Measurements from ENCODE around the gene UBC. TPM values are rescaled to one million over a fixed set of nuclear protein-coding genes. Genes with fewer than 3 reads are reported as not detected.

Gene UBC
- total and polyA plus RNA-seq, 11 donors: 811 to 2,185 (median 1,239) TPM

- DNase-seq (peak in 1 of 5 donors; percentile 15), ATAC-seq (no peak)
- Histone ChIP-seq H3K4me3 (no peak overlapping the region), H3K27me3 (no peaks in the 10 kb centered on the region), H3K27ac (peak overlapping the region in 1 of 12 donors; percentile 52), H3K36me3 (peaks cover 0 to 65% (median 34%) of the 10 kb centered on the region in 9 donors), H3K4me1 (peaks cover 0 to 14% (median 1%) of the 10 kb centered on the region in 12 donors), H3K9me3 (no peaks in the 10 kb centered on the region)
- TF ChIP-seq, protein P1, sequence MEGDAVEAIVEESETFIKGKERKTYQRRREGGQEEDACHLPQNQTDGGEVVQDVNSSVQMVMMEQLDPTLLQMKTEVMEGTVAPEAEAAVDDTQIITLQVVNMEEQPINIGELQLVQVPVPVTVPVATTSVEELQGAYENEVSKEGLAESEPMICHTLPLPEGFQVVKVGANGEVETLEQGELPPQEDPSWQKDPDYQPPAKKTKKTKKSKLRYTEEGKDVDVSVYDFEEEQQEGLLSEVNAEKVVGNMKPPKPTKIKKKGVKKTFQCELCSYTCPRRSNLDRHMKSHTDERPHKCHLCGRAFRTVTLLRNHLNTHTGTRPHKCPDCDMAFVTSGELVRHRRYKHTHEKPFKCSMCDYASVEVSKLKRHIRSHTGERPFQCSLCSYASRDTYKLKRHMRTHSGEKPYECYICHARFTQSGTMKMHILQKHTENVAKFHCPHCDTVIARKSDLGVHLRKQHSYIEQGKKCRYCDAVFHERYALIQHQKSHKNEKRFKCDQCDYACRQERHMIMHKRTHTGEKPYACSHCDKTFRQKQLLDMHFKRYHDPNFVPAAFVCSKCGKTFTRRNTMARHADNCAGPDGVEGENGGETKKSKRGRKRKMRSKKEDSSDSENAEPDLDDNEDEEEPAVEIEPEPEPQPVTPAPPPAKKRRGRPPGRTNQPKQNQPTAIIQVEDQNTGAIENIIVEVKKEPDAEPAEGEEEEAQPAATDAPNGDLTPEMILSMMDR (IDR thresholded peaks at IDR 0.05): no peak
- no peak for TF ChIP-seq POLR2A (IDR thresholded peaks at IDR 0.05)
- intact Hi-C loops (cut with DNase I): no loop called here
- 89 to 98% (median 90%) methylated on average over 8 to 11 of the region's 11 CpGs for WGBS, 4 donors
Observed at GRCh38 chr12:124947013-124947412, 32.6 kb upstream of the UBC start.

DNA sequence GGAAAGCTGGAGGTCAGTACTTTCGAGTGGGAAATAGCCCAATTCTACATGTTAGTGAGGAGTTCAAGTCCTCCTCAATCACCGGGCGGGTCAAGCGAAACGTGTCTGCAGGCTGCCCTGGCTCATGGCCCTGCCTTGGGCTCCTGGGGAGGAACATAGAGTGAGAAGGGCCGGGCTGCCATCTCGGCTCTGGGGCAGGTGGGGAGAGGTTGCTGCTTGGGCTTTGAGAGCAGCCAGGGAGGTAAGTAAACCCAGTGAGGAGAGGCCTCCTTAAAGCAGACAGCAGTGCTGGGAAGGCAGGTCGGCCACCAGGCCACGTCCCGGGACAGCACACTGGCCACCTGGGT lies 32.0 kb upstream of the UBC start:
- no peaks in the 10 kb centered on the region for H3K27me3 ChIP-seq
- TF ChIP-seq, protein P1 (IDR thresholded peaks at IDR 0.05): no peak
- no peak for TF ChIP-seq POLR2A (IDR thresholded peaks at IDR 0.05)
- ATAC-seq (no peak), DNase-seq (peak in 1 of 5 donors; percentile 12)
- peaks cover 0 to 14% (median 2%) of the 10 kb centered on the region in 12 donors for H3K4me1 ChIP-seq
- intact Hi-C loops (cut with DNase I): no loop called here
- no peaks in the 10 kb centered on the region for H3K9me3 ChIP-seq
- H3K36me3 ChIP-seq: peaks cover 0 to 60% (median 28%) of the 10 kb centered on the region in 9 donors
- no peak overlapping the region for H3K4me3 ChIP-seq
- no peak overlapping the region for H3K27ac ChIP-seq
- 87 to 92% (median 91%) methylated on average over 6 to 10 of the region's 10 CpGs for WGBS, 4 donors

DNA sequence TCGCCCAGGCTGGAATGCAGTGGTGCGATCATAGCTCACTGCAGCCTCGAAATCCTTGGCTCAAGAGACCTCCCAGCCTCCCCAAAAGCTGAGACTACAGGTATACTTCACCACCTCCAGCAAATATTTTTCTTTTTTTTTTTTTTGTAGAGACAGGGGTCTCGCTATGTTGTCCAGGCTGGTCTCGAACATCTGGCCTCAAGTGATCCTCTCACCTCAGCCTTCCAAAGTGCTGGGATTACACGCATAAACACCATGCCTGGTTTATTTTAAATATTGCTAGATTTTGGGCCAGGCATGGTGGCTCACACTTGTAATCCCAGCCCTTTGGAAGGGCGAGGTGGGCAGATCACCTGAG lies 26.7 kb upstream of the UBC start:
- H3K4me1 ChIP-seq: peaks cover 0 to 39% (median 25%) of the 10 kb centered on the region in 12 donors
- H3K4me3 ChIP-seq: peak overlapping the region in 10 of 12 donors; percentile 30 to 69 (median 58)
- peak overlapping the region; percentile 62 to 96 (median 88) for H3K27ac ChIP-seq
- H3K36me3 ChIP-seq: peaks cover 0 to 9% (median 0%) of the 10 kb centered on the region in 9 donors
- H3K27me3 ChIP-seq: no peaks in the 10 kb centered on the region
- DNase-seq (peak in 1 of 5 donors; percentile 8), ATAC-seq (no peak)
- H3K9me3 ChIP-seq: no peaks in the 10 kb centered on the region
- no peak for TF ChIP-seq POLR2A (IDR thresholded peaks at IDR 0.05)
- TF ChIP-seq, protein P1 (IDR thresholded peaks at IDR 0.05): no peak
- intact Hi-C loops (cut with DNase I): loop anchor here in 6 of 10 donors (2.0 to 5.0 kb wide), 2 partner anchors 34 kb away; no protein-coding TSS in a partner anchor
- 67 to 80% (median 70%) methylated on average over 7 of the region's 7 CpGs for WGBS, 4 donors

DNA sequence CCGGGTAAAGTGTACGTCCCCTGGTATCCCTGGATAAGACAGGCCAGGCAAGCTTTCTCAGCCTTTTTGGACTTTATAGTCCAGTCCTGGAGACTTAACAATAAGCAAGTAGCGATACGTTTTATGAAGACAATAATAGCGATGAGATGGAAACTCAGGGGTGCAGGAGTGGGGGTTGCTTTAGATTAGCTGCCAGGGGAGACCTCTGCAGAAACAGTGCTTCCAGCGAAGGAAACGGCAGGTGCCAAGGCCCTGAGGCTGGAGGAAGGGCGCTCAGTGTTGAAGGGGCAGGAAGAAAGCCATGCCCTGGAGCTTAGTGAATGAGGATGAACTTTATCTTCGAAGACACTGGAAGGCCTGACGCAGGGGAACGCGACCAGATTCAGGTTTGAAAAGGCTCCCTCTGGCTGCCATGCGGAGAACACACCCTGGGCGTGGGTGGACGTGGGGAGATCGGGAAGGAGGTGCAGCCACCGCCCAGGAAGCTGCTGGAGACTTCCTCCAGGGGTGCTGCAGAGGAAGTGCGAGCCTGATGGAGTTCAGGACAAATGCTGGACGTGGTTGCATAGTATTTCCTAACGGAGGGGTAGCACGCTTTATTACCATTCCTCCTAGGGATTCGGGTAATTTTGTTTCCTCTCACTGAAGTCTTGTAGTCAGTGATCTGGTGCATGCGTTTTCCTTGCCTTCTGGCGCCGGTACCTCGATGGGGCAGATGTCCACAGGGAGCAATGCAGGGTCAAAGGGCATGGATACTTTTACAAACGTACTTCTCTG lies 26.1 kb upstream of the UBC start:
- Histone ChIP-seq H3K27ac (peak overlapping the region; percentile 62 to 96 (median 88)), H3K4me1 (peaks cover 0 to 39% (median 25%) of the 10 kb centered on the region in 12 donors), H3K27me3 (no peaks in the 10 kb centered on the region), H3K9me3 (no peaks in the 10 kb centered on the region), H3K4me3 (peak overlapping the region in 11 of 12 donors; percentile 2 to 69 (median 57)), H3K36me3 (peaks cover 0 to 8% (median 0%) of the 10 kb centered on the region in 9 donors)
- ATAC-seq (peak; percentile 60 to 86 (median 77)), DNase-seq (peak; percentile 90 to 94 (median 94))
- WGBS, 4 donors: 6 to 14% (median 10%) methylated on average over 27 of the region's 27 CpGs
- intact Hi-C loops (cut with DNase I): loop anchor here in 6 of 10 donors (1.0 to 5.0 kb wide), 4 partner anchors 13 to 34 kb away; no protein-coding TSS in a partner anchor
- peak in 1 of 2 donors; percentile 37 for TF ChIP-seq POLR2A (IDR thresholded peaks at IDR 0.05)
- TF ChIP-seq, protein P1 (IDR thresholded peaks at IDR 0.05): peak; percentile 83 to 97 (median 92)
